Measurements from ENCODE around the gene CACNG4.

GRCh38 chr17:66943484-66943883 is 21.0 kb upstream of the CACNG4 start:
- TF ChIP-seq CTCF (conservative IDR thresholded peaks at IDR 0.05; ENCODE audit: low read depth, low read length) (no peak), RAD21 (IDR thresholded peaks at IDR 0.05; ENCODE audit: low read length) (no peak), MXI1 (IDR thresholded peaks at IDR 0.05; ENCODE audit: borderline replicate concordance, low read depth, low read length) (no peak), POLR2A (IDR thresholded peaks at IDR 0.05; ENCODE audit: low read depth, low read length) (no peak), SMC3 (IDR thresholded peaks at IDR 0.05; ENCODE audit: low read depth, low read length) (no peak), MAFK (IDR thresholded peaks at IDR 0.05; ENCODE audit: low read depth, low read length) (no peak), USF2 (IDR thresholded peaks at IDR 0.05; ENCODE audit: low read depth, low read length) (no peak), RFX5 (IDR thresholded peaks at IDR 0.05; ENCODE audit: low read depth, low read length) (no peak), CEBPB (IDR thresholded peaks at IDR 0.05; ENCODE audit: low read depth, low read length) (no peak), ELK1 (IDR thresholded peaks at IDR 0.05; ENCODE audit: borderline replicate concordance, low read depth, low read length) (no peak)

Measured in IMR-90 (cell line).